GM21528 (cell line): ENCODE results near the gene CD276.
A peak's percentile ranks its signal among the peaks of the same experiment; 100 is the strongest.
"Not testable (repeated sequence)": the region's sequence is repeated elsewhere in the genome, so short reads cannot be mapped to it uniquely, and the experiment has no call there.

Experiments used
- ATAC-seq: cut with Tn5 transposase; IDR thresholded peaks from one replicate; pipeline ENCODE4 v1.9.1; 2021; ENCODE audit warnings: mild to moderate bottlenecking, moderate library complexity; ENCODE audit not compliant: unreplicated experiment, low FRiP score

CD276 gene

GRCh38 chr15:73683257-73683776 is 866 bp upstream of the CD276 start:
- ATAC-seq: no peak

- no peak for ATAC-seq
These were observed 635 bp downstream of the CD276 start for GRCh38 chr15:73684581-73685455.

GRCh38 chr15:73685981-73686380 is 1.8 kb downstream of the CD276 start:
- no peak for ATAC-seq

- ATAC-seq: no peak
These were observed 2.6 kb downstream of the CD276 start for GRCh38 chr15:73686781-73687256.

DNA sequence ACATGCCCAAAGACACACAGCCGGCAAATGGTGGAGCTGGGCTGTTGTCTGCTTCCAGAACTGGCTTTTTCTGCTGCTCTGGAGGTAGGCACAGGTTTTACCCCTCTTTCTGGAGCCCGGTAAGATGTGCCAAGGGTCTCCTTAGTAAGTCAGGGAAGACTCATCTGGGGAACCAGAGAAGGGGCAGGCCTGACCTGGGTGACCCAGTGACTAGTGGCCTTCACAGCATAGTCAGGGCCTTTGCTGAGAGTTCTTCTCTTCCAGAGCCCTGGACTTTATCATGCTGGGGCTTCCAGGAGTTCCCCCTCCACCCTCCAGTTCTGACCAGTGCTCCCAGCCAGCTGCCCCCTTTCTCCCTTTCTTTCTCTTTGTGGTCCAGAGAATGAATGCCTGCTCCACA is 3.2 kb downstream of the CD276 start:
- no peak for ATAC-seq

GRCh38 chr15:73688455-73688854 is 4.3 kb downstream of the CD276 start:
- ATAC-seq: no peak

DNA sequence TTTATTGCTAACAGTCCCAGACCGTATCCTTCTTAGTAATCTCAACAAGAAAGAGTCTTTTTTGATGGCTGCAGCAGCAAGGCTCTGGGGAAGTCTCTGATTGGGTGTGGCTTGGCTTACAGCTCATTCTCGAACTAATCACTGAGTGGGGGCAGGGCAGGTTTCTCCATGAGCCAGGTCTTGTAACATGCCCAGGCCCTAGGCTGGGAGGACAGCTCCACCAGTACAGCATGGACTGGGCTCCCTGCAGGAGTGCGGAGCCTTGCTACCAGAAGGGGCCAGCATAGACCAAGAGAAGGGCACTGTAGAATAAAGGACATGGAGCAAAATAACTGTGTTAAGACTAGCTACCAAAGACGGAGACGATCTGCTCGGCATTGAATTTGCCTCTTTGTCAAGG is 7.2 kb downstream of the CD276 start:
- no peak for ATAC-seq

DNA sequence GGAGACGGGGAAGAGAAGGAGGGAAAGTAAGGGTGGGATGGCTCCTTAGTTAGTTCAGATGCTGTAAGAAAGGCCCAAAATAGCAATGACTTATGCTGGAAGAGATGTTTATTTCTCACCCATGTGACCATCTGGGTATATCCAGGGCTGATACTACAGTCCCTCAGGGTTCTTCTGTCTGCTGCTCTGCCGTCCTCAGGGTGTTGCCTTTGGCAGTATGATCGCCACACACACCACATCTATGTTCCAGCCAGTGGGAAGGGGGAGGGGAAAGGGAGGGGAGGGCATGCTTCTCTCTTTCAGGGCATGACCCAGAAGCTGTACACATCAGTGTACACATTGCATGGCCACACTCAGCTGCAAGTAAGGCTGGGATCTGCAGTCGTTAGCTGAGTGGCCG is 10.2 kb downstream of the CD276 start:
- no peak for ATAC-seq

DNA sequence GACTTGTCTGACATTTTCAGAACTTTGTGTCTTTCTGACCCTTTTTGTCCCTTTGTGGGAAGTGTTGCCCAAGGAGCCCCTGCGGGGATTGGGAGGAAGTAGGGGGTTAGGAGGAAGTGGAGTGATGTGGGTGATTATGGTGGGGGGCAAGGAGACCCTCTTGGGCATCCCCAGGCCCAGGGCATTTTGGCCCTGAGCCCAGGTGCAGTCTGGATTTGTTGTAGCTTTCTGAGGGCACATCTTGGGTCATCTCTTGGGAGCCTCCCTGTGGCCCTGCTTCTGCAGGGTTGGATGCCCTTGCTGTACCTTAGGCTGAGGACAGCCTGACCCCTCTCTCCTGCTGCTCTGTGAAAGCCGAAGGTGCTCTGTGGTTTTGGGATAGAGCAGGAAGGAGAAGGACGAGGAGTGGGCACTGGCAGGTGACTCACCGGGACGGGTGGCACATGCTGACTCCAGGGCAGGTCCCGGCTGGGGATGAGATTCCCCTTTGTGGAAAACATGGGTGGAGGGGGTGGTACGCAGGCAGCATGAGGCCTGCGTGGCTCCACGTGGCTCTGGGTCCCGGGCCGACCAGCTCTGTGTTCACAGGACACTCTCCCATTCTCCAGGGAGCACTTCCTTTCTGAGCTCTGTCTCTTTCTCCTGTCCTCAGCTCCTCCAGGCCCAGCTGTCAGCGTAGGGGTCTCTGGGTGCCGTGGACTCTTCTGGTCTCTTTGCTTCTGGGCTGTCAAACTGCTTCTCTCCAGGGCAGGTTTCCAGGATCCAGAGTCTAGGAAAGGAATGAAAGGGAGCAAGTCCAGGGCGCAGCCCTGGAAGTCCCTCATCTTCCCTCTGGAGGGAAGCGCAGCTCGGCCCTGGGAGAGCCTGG is 11.8 kb downstream of the CD276 start:
- no peak for ATAC-seq

DNA sequence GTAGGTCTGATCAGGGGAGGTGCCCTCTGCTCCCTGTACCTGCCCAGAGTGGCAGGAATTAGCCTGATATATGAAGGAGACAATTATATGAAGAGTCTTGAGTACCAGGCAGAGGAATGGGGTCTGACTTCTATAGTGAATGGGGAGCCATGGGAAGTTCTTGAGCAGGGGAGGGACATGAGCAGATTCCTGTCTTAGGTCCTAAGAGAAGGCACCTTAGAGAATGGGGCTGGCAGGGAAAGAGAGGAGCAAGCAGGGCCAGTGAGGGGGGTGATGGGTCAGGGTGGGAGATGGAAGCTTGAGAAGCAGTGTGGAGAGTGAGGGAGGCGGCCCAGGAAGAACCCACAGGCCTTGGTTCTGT is 12.4 kb downstream of the CD276 start:
- ATAC-seq: no peak

DNA sequence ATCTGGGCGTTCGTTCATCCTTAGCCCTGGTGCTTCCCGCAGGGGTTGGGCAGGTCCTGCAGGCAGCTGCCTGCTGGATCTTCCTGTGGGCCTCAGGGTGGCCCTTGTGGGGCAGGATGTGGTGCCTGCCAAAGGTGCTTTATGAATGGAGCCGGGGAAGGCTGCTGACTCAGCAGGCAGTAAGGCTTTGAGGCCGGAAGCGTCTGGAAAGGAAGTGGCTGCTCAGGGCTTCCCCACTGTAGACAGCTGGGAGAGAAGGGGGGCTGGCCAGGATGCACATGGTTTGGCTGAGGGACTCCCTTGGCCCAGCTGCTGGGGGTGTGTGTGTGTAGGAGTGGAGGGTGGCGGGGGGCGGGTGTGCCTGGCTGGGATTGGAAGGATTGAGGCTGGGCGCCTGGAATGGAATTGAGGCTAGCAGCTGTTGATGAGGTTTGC is 12.9 kb downstream of the CD276 start:
- peak; percentile 80 for ATAC-seq

DNA sequence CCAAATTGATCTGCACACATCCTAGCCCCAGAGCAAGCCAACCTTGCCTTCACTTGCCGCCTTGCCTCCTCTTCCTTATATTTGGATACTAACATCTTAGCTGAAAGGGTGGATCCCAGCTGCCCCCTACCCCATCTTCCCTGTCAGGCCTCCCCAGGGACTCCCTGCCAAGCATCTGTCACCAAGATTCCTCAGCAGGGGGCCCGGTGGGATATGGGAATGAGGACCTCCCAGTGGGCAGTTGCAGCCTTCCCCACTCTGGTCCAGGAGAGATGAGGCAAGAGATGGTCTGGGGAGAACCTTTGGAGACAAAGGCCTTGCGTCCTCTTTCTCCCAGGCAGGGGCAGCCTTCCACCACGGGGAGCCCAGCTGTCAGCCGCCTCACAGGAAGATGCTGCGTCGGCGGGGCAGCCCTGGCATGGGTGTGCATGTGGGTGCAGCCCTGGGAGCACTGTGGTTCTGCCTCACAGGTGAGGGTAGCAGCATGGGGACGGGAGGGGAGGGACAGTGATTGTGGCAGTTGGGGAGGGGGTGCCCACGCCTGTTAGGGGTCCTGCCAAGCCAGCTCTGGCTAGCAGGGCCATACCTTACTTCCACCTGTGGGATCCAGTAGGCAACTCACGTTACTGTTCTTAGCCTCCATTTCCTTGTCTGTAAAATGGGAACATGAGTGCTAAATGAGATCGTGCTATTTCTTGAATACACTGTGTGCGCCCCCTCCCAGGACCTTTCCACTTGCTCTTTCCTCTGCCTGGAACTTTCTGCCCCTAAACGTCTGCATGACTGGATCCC is 15.3 kb downstream of the CD276 start:
- no peak for ATAC-seq

GRCh38 chr15:73700041-73700842 is 16.1 kb downstream of the CD276 start:
- no peak for ATAC-seq

- ATAC-seq: not testable (repeated sequence)
These were observed 18.4 kb downstream of the CD276 start for GRCh38 chr15:73702311-73703239.

DNA sequence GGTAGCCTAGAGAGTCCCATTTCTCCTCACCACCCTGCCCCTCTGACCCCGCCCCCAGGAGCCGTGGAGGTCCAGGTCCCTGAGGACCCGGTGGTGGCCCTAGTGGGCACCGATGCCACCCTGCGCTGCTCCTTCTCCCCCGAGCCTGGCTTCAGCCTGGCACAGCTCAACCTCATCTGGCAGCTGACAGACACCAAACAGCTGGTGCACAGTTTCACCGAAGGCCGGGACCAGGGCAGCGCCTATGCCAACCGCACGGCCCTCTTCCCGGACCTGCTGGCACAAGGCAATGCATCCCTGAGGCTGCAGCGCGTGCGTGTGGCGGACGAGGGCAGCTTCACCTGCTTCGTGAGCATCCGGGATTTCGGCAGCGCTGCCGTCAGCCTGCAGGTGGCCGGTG is 19.4 kb downstream of the CD276 start:
- ATAC-seq: not testable (repeated sequence)

GRCh38 chr15:73704142-73704868 is 20.1 kb downstream of the CD276 start:
- ATAC-seq: not testable (repeated sequence)

- no peak for ATAC-seq
These were observed 20.9 kb downstream of the CD276 start for GRCh38 chr15:73704869-73705645.
